ENCODE data around the gene GSTM2.
A peak's percentile ranks its signal among the peaks of the same experiment; 100 is the strongest.

GSTM2 gene

GRCh38 chr1:109629372-109630030 lies 38.4 kb upstream of the GSTM2 start:
- DNase-seq (ENCODE audit: low read depth), result no peak

- DNase-seq (ENCODE audit: low read depth), result no peak
Measured at GRCh38 chr1:109630081-109630897, 37.6 kb upstream of the GSTM2 start.

DNA sequence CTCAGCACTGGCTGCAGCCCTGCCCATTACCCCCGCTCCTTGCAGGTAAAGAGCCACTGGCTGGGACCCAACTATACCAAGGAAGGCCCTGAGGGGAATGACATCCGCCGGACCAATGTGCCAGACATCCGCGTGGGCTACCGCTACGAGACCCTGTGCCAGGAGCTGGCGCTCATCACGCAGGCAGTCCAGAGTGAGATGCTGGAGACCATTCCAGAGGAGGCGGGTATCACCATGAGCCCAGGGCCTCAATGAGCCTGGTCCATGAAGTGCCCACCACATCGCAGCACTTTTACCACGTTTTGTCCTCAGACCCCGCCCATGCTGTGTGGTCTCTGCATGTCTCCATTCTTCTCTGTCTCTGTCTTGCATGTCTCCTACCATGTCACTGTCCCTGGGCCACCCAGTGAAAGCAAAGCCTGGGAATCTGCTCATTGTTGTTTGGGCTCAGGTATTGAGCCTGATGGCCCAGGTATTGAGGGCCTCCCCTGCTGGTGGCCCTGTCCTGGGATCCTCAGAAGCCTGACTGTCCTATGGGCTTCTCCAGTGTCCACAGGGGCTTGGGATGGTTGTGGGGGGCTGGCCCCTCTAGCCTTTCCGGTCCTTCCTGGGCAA lies 36.9 kb upstream of the GSTM2 start:
- no peak for DNase-seq (ENCODE audit: low read depth)

GRCh38 chr1:109631513-109632505 lies 36.0 kb upstream of the GSTM2 start:
- DNase-seq (ENCODE audit: low read depth), result no peak

GRCh38 chr1:109632671-109633346 lies 35.0 kb upstream of the GSTM2 start:
- DNase-seq (ENCODE audit: low read depth), result no peak

GRCh38 chr1:109634292-109634691 lies 33.6 kb upstream of the GSTM2 start:
- DNase-seq (ENCODE audit: low read depth), result no peak

- no peak for DNase-seq (ENCODE audit: low read depth)
Measured at GRCh38 chr1:109634771-109635750, 32.8 kb upstream of the GSTM2 start.

DNA sequence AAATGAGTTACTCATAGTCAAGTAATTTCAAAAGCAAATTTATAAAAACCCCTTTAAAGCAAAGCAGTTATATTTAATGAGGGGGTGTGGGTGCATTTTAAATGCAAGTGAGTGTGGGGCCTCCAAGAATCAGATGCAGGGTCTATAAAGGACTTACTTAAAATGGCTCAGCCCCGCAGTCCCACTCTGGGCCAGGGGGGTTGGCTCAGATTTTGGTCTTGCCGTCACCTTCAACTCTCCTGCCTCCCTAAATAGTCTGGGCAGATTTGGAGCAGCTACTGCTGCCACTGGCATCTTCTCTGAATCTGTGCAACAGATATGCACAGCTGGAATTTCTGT lies 32.0 kb upstream of the GSTM2 start:
- DNase-seq (ENCODE audit: low read depth), result no peak

DNA sequence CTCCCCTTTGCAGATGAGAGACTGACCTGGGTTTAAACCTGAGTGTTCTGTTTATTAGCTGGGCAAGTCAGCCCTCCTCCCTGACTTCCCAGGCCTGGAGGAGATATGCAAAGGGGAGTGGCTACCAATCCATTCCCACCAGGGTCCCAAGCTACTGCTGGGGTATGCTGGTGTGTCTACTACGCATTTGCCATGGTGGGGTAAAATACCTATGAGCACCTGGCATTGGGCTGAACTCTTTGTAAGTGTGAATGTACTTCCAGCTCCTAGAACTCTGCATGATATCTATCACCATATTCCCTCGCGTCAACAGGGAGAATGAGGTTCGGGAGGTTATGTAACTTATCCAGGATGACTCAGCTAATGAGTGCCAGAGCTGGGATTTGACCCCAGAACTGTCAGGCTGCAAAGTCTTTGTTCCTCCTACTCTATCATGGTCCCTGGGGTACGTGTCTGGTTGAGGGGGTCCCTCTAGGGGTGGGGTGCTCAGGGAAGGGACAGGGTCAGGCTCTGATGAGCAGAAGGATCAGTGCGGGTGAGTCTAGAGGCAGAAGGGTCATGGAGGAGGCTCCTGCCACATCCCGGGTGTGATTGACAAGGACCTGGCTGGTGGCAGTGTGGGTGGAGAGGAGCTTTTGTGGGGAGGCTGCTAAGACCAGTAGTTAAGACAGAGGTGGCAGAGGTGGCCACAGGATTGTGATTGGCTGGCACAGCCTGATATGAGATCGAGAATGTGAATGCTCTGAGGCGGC lies 31.5 kb upstream of the GSTM2 start:
- no peak for DNase-seq (ENCODE audit: low read depth)

DNA sequence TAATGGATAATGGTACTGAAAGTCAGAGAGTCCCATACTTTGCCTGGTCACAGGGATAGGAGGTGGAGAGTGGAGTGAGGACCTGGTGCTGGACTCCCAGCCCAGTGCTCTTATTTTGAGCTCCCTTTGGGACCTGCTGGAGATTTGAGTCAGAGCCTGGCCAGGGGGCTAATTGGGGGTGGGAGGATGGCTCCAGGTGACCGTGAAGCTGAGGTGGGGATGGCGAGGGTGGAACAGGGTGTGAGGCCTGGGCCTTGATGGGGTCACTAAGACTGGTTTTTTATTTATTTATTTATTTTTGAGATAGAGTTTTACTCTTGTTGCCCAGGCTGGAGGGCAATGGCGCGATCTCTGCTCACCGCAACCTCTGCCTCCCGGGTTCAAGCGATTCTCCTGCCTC lies 30.4 kb upstream of the GSTM2 start:
- DNase-seq (ENCODE audit: low read depth), result no peak

GRCh38 chr1:109639063-109639840 lies 28.6 kb upstream of the GSTM2 start:
- DNase-seq (ENCODE audit: low read depth), result no peak

GRCh38 chr1:109639841-109640184 lies 28.0 kb upstream of the GSTM2 start:
- no peak for DNase-seq (ENCODE audit: low read depth)

- DNase-seq (ENCODE audit: low read depth), result peak; percentile 84
Measured at GRCh38 chr1:109640285-109640865, 27.5 kb upstream of the GSTM2 start.

DNA sequence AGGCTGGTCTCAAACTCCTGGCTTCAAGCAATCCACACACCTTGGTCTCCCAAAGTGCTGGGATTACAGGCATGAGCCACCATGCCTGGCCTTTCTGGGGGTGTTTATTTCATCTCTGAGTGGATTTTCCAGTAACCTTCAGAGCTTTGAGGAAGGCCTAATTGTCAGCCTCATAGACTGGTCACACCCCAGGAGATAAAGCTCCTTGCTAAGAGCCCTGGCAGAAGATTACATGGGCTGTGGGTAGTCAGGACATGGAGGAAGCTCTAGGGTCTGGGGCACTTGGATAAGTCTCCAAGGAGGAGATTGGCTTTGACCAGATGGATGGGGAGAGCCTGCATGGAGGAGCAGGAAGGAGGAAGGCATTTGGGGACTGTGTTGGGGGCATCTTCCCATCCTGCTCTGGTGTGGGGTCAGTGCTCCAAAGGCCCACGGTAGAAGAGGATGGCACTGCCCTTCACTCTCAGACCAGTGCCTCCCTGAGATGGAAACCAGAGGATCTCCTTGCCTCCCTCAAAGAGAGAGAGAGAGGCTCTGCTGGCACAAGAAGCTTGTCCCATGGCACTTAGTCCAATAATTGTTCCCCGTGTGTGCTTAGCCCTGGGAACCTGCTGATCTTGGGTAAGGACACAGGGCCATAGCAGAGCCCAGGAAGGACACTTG lies 26.6 kb upstream of the GSTM2 start:
- DNase-seq (ENCODE audit: low read depth), result no peak

DNA sequence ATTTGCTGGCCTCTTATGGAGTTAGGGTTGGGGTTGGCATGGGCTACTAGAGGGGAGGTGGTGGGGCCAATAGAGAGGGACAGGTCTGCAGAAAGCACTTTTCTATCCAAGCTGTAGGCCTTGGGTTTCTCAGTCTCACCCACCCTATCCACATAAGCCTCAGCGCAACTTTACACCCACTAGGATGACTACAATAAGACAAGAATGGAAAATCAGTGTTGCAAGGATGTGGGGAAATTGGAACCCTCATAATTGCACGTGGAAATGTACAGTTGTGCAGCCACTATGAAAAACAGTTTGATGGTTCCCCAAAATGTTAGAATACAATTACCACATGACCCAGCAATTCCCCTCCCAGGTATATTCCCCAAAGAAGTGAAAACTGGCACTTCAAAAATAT lies 26.0 kb upstream of the GSTM2 start:
- DNase-seq (ENCODE audit: low read depth), result no peak

DNA sequence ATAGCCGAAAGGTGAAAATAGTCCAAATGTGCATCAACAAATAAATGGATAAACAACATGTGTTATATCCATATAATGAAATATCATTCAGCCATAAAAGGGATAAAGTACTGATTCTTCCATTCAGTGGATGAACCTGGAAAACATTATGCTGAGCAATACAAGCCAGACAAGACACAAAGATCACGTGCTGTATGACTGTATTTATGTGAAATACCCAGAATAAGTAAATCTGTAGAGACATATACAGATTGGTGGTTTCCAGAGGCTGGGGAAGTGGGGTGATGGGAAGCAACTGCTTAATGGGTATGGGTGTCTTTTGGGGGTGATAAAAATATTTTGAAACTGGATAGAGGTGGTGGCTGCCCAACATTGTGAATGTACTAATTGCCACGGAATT lies 25.2 kb upstream of the GSTM2 start:
- DNase-seq (ENCODE audit: low read depth), result no peak

DNA sequence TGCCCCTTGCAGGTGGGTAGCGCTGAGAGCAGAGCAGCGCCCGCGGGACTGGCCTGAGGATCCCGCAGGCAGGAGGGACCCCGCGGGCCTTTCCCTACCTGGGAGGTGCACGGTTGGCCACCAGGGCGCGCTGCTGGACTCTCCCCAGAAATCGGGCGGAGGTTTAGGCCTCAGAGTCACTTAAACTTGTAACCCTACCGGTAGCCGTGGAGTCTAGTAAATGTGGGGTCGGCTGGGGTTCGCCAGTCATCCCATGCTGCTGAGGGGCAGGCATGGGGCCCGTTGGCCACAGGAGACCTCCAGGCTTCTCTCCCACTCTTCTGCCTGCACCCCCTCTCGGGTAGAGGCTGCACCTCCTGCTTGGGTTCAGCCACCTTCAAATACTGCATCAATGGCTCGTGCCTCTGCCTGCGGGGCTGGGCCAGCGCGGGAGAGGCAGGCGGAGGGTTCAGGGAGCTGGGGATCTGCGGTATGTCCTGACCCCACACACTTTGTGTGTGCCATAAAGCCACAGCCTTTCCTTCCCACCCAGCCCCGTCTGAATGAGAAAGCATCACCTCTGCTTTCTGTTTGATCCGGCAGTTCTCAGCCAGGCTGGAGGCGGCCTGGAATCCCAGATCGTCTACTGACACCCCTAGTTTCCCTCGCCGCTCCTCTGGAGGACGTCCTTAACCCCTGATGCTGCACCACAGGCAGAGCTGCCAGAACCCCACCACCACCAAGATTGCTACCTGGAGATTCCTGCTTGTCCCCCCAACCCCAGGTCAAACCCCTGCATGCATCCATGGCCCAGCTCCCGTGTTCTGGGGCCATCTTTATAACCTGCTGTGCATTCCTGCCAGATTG lies 24.2 kb upstream of the GSTM2 start:
- peak; percentile 78 for DNase-seq (ENCODE audit: low read depth)
